Activated CD4-positive, alpha-beta T cell treated with anti-CD3 and anti-CD28 coated beads for 36 hours (primary cell): Measurements from ENCODE around the gene SORCS2. TPM values are rescaled to one million over a fixed set of nuclear protein-coding genes. Genes with fewer than 3 reads are reported as not detected.
A peak's percentile ranks its signal among the peaks of the same experiment; 100 is the strongest.

ENCODE experiments used
- ATAC-seq: fragments of 200-7000 bp; cut with Tn5 transposase; one replicate; pipeline ENCODE4 v1.10.0; 2021; ENCODE audit warnings: mild to moderate bottlenecking, moderate library complexity
- CTCF ChIA-PET: fragments of 350-600 bp; sonication (Branson Sonifier 250); formaldehyde crosslinking; loops from one replicate; lab custom pipeline; 2021; ENCODE audit warnings: antibody characterized with exemption; lab: Charles Lee
- POLR2A ChIA-PET: fragments of 350-600 bp; sonication (Branson Sonifier 250); formaldehyde crosslinking; loops from one replicate; lab custom pipeline; 2021; ENCODE audit warnings: antibody characterized with exemption, inconsistent platforms; lab: Charles Lee
- DNase-seq: peaks from one replicate; pipeline ENCODE4 v3.0.0-alpha.2; 2020
- H3K27ac Mint-ChIP-seq: one replicate; pipeline ENCODE4 v1.8.0; 2021; ENCODE audit warnings: mixed read lengths
- H3K27me3 Mint-ChIP-seq: one replicate; pipeline ENCODE4 v1.8.0; 2021; ENCODE audit warnings: mixed read lengths
- H3K36me3 Mint-ChIP-seq: one replicate; pipeline ENCODE4 v1.8.0; 2021; ENCODE audit warnings: low read depth, mixed read lengths
- H3K4me1 Mint-ChIP-seq: one replicate; pipeline ENCODE4 v1.8.0; 2021; ENCODE audit warnings: mixed read lengths
- H3K4me3 Mint-ChIP-seq: one replicate; pipeline ENCODE4 v1.8.0; 2021; ENCODE audit warnings: mild to moderate bottlenecking, moderate library complexity, mixed read lengths
- H3K9me3 Mint-ChIP-seq: one replicate; pipeline ENCODE4 v1.8.0; 2021; ENCODE audit warnings: low read depth, mixed read lengths
- intact Hi-C, 2 experiments: fragments of 100-400 bp; cut with DNase I in 1 of 2; cut with micrococcal nuclease in 1 of 2; formaldehyde crosslinking; loops; one replicate each; pipeline versions ENCODE4 v1.14.2 to v1.15.1; 2022 to 2024; cut with DNase I, micrococcal nuclease
- total RNA-seq, 2 experiments: library from RNA; stranded (reverse); gene quantifications; one replicate each; pipeline ENCODE4 v1.2.3, GENCODE V29; 2021

Gene SORCS2
- total RNA-seq, 2 experiments from 2014 or later: 0.04 TPM; not detected in 1

- no peak for ATAC-seq
- H3K36me3 Mint-ChIP-seq: no peaks in the 10 kb centered on the region
- H3K4me1 Mint-ChIP-seq: no peaks in the 10 kb centered on the region
- intact Hi-C loops: no loop called here
- ChIA-PET CTCF (interaction anchor here (0.6 to 0.9 kb wide), 2 partner anchors 19 to 53 kb away, joined by 3 to 4 read pairs; partner anchors contain the start of gene SORCS2), POLR2A (no interaction called here)
- H3K27me3 Mint-ChIP-seq: peaks cover 2% of the 10 kb centered on the region
- no peaks in the 10 kb centered on the region for H3K9me3 Mint-ChIP-seq
- no peak overlapping the region for H3K27ac Mint-ChIP-seq
- DNase-seq: no peak
- no peak overlapping the region for H3K4me3 Mint-ChIP-seq
These were observed 19.4 kb upstream of the SORCS2 start for GRCh38 chr4:7172946-7173345.

GRCh38 chr4:7173841-7174449 is 18.4 kb upstream of the SORCS2 start:
- H3K4me1 Mint-ChIP-seq: no peaks in the 10 kb centered on the region
- H3K27ac Mint-ChIP-seq: no peak overlapping the region
- ChIA-PET POLR2A (no interaction called here), CTCF (no interaction called here)
- ATAC-seq (no peak), DNase-seq (no peak)
- intact Hi-C loops: no loop called here
- peaks cover 2% of the 10 kb centered on the region for H3K27me3 Mint-ChIP-seq
- H3K4me3 Mint-ChIP-seq: no peak overlapping the region
- H3K36me3 Mint-ChIP-seq: no peaks in the 10 kb centered on the region
- no peaks in the 10 kb centered on the region for H3K9me3 Mint-ChIP-seq

GRCh38 chr4:7179158-7179557 is 13.2 kb upstream of the SORCS2 start:
- DNase-seq: no peak
- ChIA-PET CTCF (no interaction called here), POLR2A (no interaction called here)
- no peak for ATAC-seq
- Mint-ChIP-seq H3K27me3 (peaks cover 11% of the 10 kb centered on the region), H3K9me3 (peaks cover 12% of the 10 kb centered on the region), H3K36me3 (peaks cover 5% of the 10 kb centered on the region), H3K4me1 (peaks cover 13% of the 10 kb centered on the region), H3K4me3 (no peak overlapping the region), H3K27ac (no peak overlapping the region)
- intact Hi-C loops: no loop called here

- ATAC-seq (no peak), DNase-seq (no peak)
- CTCF ChIA-PET: no interaction called here
- intact Hi-C loops: loop anchor here in 1 of 2 experiments (5.0 kb wide), 1 partner anchor 79 kb away; no protein-coding TSS in a partner anchor
- no peak overlapping the region for H3K4me3 Mint-ChIP-seq
- H3K36me3 Mint-ChIP-seq: peaks cover 5% of the 10 kb centered on the region
- peaks cover 11% of the 10 kb centered on the region for H3K27me3 Mint-ChIP-seq
- H3K4me1 Mint-ChIP-seq: peaks cover 13% of the 10 kb centered on the region
- H3K27ac Mint-ChIP-seq: no peak overlapping the region
- H3K9me3 Mint-ChIP-seq: peaks cover 12% of the 10 kb centered on the region
- POLR2A ChIA-PET: interaction anchor here (0.6 kb wide), 1 partner anchor 118 kb away, joined by 3 read pairs; no protein-coding TSS in a partner anchor
These were observed 11.4 kb upstream of the SORCS2 start for GRCh38 chr4:7180938-7181337.

- H3K27ac Mint-ChIP-seq: peak overlapping the region; percentile 32
- peaks cover 5% of the 10 kb centered on the region for H3K36me3 Mint-ChIP-seq
- peaks cover 13% of the 10 kb centered on the region for H3K4me1 Mint-ChIP-seq
- CTCF ChIA-PET: no interaction called here
- DNase-seq: no peak
- POLR2A ChIA-PET: no interaction called here
- intact Hi-C loops: loop anchor here in 1 of 2 experiments (5.0 kb wide), 1 partner anchor 80 kb away; no protein-coding TSS in a partner anchor
- peaks cover 16% of the 10 kb centered on the region for H3K27me3 Mint-ChIP-seq
- ATAC-seq: no peak
- H3K9me3 Mint-ChIP-seq: peaks cover 12% of the 10 kb centered on the region
- H3K4me3 Mint-ChIP-seq: no peak overlapping the region
These were observed 9.7 kb upstream of the SORCS2 start for GRCh38 chr4:7182616-7183015.

- Mint-ChIP-seq H3K4me1 (peaks cover 13% of the 10 kb centered on the region), H3K4me3 (no peak overlapping the region), H3K27ac (peak overlapping the region; percentile 63), H3K36me3 (peaks cover 5% of the 10 kb centered on the region), H3K9me3 (peaks cover 12% of the 10 kb centered on the region), H3K27me3 (peaks cover 16% of the 10 kb centered on the region)
- POLR2A ChIA-PET: interaction anchor here (0.6 kb wide), 1 partner anchor 46 kb away, joined by 5 read pairs; no protein-coding TSS in a partner anchor
- DNase-seq (peak; percentile 74), ATAC-seq (peak; percentile 99)
- CTCF ChIA-PET: no interaction called here
- intact Hi-C loops: loop anchor here in 1 of 2 experiments (5.0 kb wide), 1 partner anchor 81 kb away; no protein-coding TSS in a partner anchor
These were observed 9.2 kb upstream of the SORCS2 start for GRCh38 chr4:7183161-7183560.

- peaks cover 5% of the 10 kb centered on the region for H3K36me3 Mint-ChIP-seq
- CTCF ChIA-PET: interaction anchor here (0.6 kb wide), 1 partner anchor 10 kb away, joined by 3 read pairs; no protein-coding TSS in a partner anchor
- peaks cover 17% of the 10 kb centered on the region for H3K27me3 Mint-ChIP-seq
- POLR2A ChIA-PET: no interaction called here
- no peak for ATAC-seq
- peaks cover 12% of the 10 kb centered on the region for H3K9me3 Mint-ChIP-seq
- no peak overlapping the region for H3K4me3 Mint-ChIP-seq
- DNase-seq: no peak
- intact Hi-C loops: loop anchor here in 1 of 2 experiments (5.0 kb wide), 1 partner anchor 82 kb away; no protein-coding TSS in a partner anchor
- H3K27ac Mint-ChIP-seq: no peak overlapping the region
- peaks cover 13% of the 10 kb centered on the region for H3K4me1 Mint-ChIP-seq
These were observed 8.4 kb upstream of the SORCS2 start for GRCh38 chr4:7183780-7184460.

- peaks cover 20% of the 10 kb centered on the region for H3K27me3 Mint-ChIP-seq
- intact Hi-C loops: no loop called here
- POLR2A ChIA-PET: no interaction called here
- no peak overlapping the region for H3K27ac Mint-ChIP-seq
- no peak for ATAC-seq
- DNase-seq: no peak
- CTCF ChIA-PET: no interaction called here
- H3K9me3 Mint-ChIP-seq: peaks cover 5% of the 10 kb centered on the region
- H3K36me3 Mint-ChIP-seq: no peaks in the 10 kb centered on the region
- H3K4me3 Mint-ChIP-seq: no peak overlapping the region
- H3K4me1 Mint-ChIP-seq: peaks cover 13% of the 10 kb centered on the region
These were observed 6.8 kb upstream of the SORCS2 start for GRCh38 chr4:7185487-7186030.

GRCh38 chr4:7186031-7186430 is 6.3 kb upstream of the SORCS2 start:
- peak; percentile 54 for DNase-seq
- intact Hi-C loops: no loop called here

GRCh38 chr4:7186516-7187167 is 5.7 kb upstream of the SORCS2 start:
- peaks cover 2% of the 10 kb centered on the region for H3K9me3 Mint-ChIP-seq
- H3K4me1 Mint-ChIP-seq: peaks cover 13% of the 10 kb centered on the region
- no peak for DNase-seq
- no peak overlapping the region for H3K4me3 Mint-ChIP-seq
- ChIA-PET POLR2A (no interaction called here), CTCF (no interaction called here)
- peaks cover 22% of the 10 kb centered on the region for H3K27me3 Mint-ChIP-seq
- no peaks in the 10 kb centered on the region for H3K36me3 Mint-ChIP-seq
- ATAC-seq: no peak
- H3K27ac Mint-ChIP-seq: no peak overlapping the region
- intact Hi-C loops: no loop called here

More at GRCh38 chr4:7186031-7186430, 6.3 kb upstream of the SORCS2 start:
- CTCF ChIA-PET: no interaction called here
- POLR2A ChIA-PET: no interaction called here
- peaks cover 13% of the 10 kb centered on the region for H3K4me1 Mint-ChIP-seq
- H3K27ac Mint-ChIP-seq: no peak overlapping the region
- peaks cover 24% of the 10 kb centered on the region for H3K27me3 Mint-ChIP-seq
- H3K36me3 Mint-ChIP-seq: no peaks in the 10 kb centered on the region
- no peak for ATAC-seq
- H3K4me3 Mint-ChIP-seq: no peak overlapping the region
- H3K9me3 Mint-ChIP-seq: peaks cover 5% of the 10 kb centered on the region

- H3K36me3 Mint-ChIP-seq: no peaks in the 10 kb centered on the region
- H3K27ac Mint-ChIP-seq: no peak overlapping the region
- no peak for ATAC-seq
These were observed 5.2 kb upstream of the SORCS2 start for GRCh38 chr4:7187168-7187535.

More at GRCh38 chr4:7187168-7187535, 5.2 kb upstream of the SORCS2 start:
- ChIA-PET POLR2A (no interaction called here), CTCF (interaction anchor here (0.9 kb wide), 1 partner anchor 616 kb away, joined by 3 read pairs; no protein-coding TSS in a partner anchor)
- Mint-ChIP-seq H3K27me3 (peaks cover 23% of the 10 kb centered on the region), H3K9me3 (peaks cover 2% of the 10 kb centered on the region), H3K4me3 (no peak overlapping the region), H3K4me1 (peaks cover 13% of the 10 kb centered on the region)
- no peak for DNase-seq
- intact Hi-C loops: no loop called here
